T-helper 2 cell treated with Interferon-gamma antibody and Interleukin-4, amounts not matched to agents 5 μg/mL and 100 μg/mL, for 36 hours (primary cell): ENCODE measurements around the gene OXSM.

Experiments used
- DNase-seq: peaks from one replicate; pipeline ENCODE4 v3.0.0; 2021; ENCODE audit warnings: low spot score
- H3K27ac Mint-ChIP-seq: one replicate; pipeline ENCODE4 v1.8.0; 2021; ENCODE audit warnings: mild to moderate bottlenecking, mixed read lengths
- H3K27me3 Mint-ChIP-seq: one replicate; pipeline ENCODE4 v1.8.0; 2021; ENCODE audit warnings: low read depth, mixed read lengths
- H3K36me3 Mint-ChIP-seq: one replicate; pipeline ENCODE4 v1.8.0; 2021; ENCODE audit warnings: low read depth, mixed read lengths
- H3K4me1 Mint-ChIP-seq: one replicate; pipeline ENCODE4 v1.8.0; 2021; ENCODE audit warnings: low read depth, mixed read lengths
- H3K4me3 Mint-ChIP-seq: one replicate; pipeline ENCODE4 v1.8.0; 2022; ENCODE audit warnings: mild to moderate bottlenecking, moderate library complexity, mixed read lengths
- H3K9me3 Mint-ChIP-seq: one replicate; pipeline ENCODE4 v1.8.0; 2021; ENCODE audit warnings: mixed read lengths

The OXSM gene

GRCh38 chr3:25782938-25783660, 6.8 kb upstream of the OXSM start, which contains the start of gene NGLY1:
NGLY1 (minus strand) TSS chr3:25783443; CDS start chr3:25783390, 53 bp downstream.
- Mint-ChIP-seq H3K4me3 (peak within 1 kb of the TSS; percentile 88), H3K27me3 (no peaks in the 10 kb centered on the region), H3K4me1 (peaks cover 43% of the 10 kb centered on the region), H3K9me3 (no peaks in the 10 kb centered on the region), H3K27ac (peak within 1 kb of the TSS; percentile 86), H3K36me3 (peaks cover 15% of the 10 kb centered on the region)
- peak; percentile 86 for DNase-seq

GRCh38 chr3:25783661-25784512, 6.0 kb upstream of the OXSM start:
- H3K9me3 Mint-ChIP-seq: no peaks in the 10 kb centered on the region
- DNase-seq: no peak
- H3K4me3 Mint-ChIP-seq: peak overlapping the region; percentile 83
- peaks cover 7% of the 10 kb centered on the region for H3K36me3 Mint-ChIP-seq
- H3K27ac Mint-ChIP-seq: peak overlapping the region; percentile 74
- no peaks in the 10 kb centered on the region for H3K27me3 Mint-ChIP-seq
- peaks cover 50% of the 10 kb centered on the region for H3K4me1 Mint-ChIP-seq

DNA sequence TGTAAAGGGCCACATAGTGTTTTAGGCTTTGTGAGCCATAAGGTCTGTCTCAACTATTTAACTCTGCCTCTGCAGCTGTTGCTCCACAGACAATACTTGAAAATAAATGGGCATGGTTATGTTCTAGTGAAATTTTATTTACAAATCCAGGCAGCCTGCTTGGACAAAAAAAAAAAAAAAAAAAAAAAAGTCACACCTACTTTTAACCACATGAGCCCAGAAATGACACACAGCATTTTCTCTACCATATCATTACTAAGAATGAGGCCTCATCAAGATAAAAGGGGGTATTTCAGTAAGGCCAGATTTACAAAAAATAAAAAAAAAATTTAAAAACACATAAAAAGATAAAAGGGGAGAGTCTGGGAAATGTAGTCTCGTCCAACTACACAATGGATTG, 4.9 kb upstream of the OXSM start:
- no peak for DNase-seq
- Mint-ChIP-seq H3K27ac (no peak overlapping the region), H3K4me3 (peak overlapping the region; percentile 83), H3K4me1 (peaks cover 53% of the 10 kb centered on the region), H3K36me3 (peaks cover 7% of the 10 kb centered on the region), H3K27me3 (no peaks in the 10 kb centered on the region), H3K9me3 (no peaks in the 10 kb centered on the region)

DNA sequence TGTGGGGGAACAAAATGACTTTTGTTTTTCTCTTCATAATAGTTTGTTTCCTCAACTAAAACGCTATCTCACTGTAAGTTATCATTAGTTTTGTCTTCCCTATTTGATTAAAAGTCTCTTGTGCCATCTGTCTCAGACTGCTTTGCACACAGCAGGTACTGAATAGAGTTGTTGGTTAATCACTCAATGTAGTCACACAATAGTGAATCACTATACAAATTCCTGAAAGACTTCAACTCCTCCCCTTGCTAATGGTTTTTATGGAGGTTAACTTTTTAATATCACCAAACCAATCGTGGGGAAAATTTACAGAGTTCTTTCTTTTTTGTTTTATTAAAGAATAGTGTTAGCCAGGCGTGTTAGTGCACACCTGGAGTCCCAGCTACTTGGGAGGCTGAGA, 4.1 kb upstream of the OXSM start:
- no peaks in the 10 kb centered on the region for H3K9me3 Mint-ChIP-seq
- DNase-seq: no peak
- H3K27me3 Mint-ChIP-seq: no peaks in the 10 kb centered on the region
- peaks cover 7% of the 10 kb centered on the region for H3K36me3 Mint-ChIP-seq
- no peak overlapping the region for H3K27ac Mint-ChIP-seq
- no peak overlapping the region for H3K4me3 Mint-ChIP-seq
- peaks cover 46% of the 10 kb centered on the region for H3K4me1 Mint-ChIP-seq

- Mint-ChIP-seq H3K4me1 (peaks cover 44% of the 10 kb centered on the region), H3K36me3 (peaks cover 10% of the 10 kb centered on the region), H3K27ac (no peak overlapping the region), H3K4me3 (peak overlapping the region; percentile 38), H3K9me3 (no peaks in the 10 kb centered on the region), H3K27me3 (no peaks in the 10 kb centered on the region)
- DNase-seq: no peak
Measured at GRCh38 chr3:25787689-25788088, 2.2 kb upstream of the OXSM start.

DNA sequence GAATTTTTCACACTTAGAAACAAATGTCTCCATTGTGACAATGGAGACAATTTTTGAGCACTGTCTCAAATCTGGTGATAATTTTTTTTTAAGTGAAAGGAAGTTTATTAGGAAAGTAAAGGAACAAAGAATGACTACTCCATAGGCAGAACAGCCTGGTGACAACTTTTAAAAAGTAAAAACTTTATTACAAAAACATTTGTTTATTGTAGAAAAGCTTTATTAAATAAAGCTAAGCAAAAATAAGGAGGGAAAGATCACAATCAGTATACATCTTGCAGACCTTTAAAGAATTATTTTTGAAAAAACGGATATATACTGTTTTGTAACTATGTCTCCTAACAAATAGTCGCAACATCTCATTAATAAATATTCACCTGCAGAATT, 688 bp upstream of the OXSM start:
- Mint-ChIP-seq H3K36me3 (peaks cover 16% of the 10 kb centered on the region), H3K4me1 (peaks cover 40% of the 10 kb centered on the region), H3K9me3 (no peaks in the 10 kb centered on the region), H3K4me3 (peak overlapping the region; percentile 95), H3K27me3 (no peaks in the 10 kb centered on the region), H3K27ac (peak overlapping the region; percentile 98)
- no peak for DNase-seq

DNA sequence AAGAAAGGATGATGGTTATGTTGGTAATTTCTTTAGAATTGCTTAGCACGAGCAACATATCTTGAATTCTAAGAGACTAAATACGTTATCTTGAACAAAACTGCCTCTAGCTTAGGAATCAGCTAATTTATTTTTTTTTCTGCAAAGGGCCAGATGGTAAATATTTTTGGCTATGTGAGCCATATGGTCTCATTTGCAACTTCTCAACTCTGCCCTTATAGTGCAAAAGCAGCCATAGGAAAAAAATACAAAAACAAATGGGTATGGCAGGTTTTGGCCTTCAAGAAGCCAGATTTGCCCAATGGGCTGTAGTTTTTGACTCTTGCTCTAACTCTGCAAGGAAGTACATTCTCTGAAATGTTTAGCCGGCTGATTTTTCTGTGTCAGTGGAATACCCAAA, 11.9 kb downstream of the OXSM start:
- H3K36me3 Mint-ChIP-seq: no peaks in the 10 kb centered on the region
- no peak overlapping the region for H3K27ac Mint-ChIP-seq
- DNase-seq: no peak
- no peaks in the 10 kb centered on the region for H3K4me1 Mint-ChIP-seq
- H3K9me3 Mint-ChIP-seq: no peaks in the 10 kb centered on the region
- peaks cover 6% of the 10 kb centered on the region for H3K27me3 Mint-ChIP-seq
- no peak overlapping the region for H3K4me3 Mint-ChIP-seq

DNA sequence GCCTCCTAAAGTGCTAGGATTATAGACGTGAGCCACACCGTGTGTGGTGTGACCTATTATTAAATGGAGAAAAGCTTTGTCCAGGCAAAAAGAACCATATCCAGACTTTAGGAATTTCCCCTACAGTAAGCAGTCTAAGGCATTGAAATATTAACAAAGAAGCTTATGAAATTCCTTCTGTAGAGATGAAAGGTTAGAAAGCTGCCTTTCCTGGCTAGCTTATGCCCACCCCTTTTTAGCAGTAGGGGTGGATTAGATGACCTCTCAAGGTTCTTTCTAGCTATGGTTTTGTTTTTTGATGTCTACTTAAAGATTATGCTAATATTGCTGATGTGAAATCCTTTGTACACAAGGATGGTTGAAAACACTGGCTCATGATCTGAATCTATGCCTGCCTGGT, 13.9 kb downstream of the OXSM start:
- peaks cover 6% of the 10 kb centered on the region for H3K27me3 Mint-ChIP-seq
- no peak overlapping the region for H3K27ac Mint-ChIP-seq
- no peaks in the 10 kb centered on the region for H3K4me1 Mint-ChIP-seq
- no peak overlapping the region for H3K4me3 Mint-ChIP-seq
- no peak for DNase-seq
- no peaks in the 10 kb centered on the region for H3K9me3 Mint-ChIP-seq
- no peaks in the 10 kb centered on the region for H3K36me3 Mint-ChIP-seq

- Mint-ChIP-seq H3K27me3 (peaks cover 10% of the 10 kb centered on the region), H3K4me3 (no peak overlapping the region), H3K4me1 (no peaks in the 10 kb centered on the region), H3K9me3 (no peaks in the 10 kb centered on the region), H3K36me3 (no peaks in the 10 kb centered on the region), H3K27ac (no peak overlapping the region)
- DNase-seq: no peak
Measured at GRCh38 chr3:25804676-25805075, 14.8 kb downstream of the OXSM start.

- no peak for DNase-seq
- H3K27ac Mint-ChIP-seq: no peak overlapping the region
- no peaks in the 10 kb centered on the region for H3K9me3 Mint-ChIP-seq
- no peaks in the 10 kb centered on the region for H3K36me3 Mint-ChIP-seq
- H3K4me1 Mint-ChIP-seq: peaks cover 7% of the 10 kb centered on the region
- peaks cover 25% of the 10 kb centered on the region for H3K27me3 Mint-ChIP-seq
- no peak overlapping the region for H3K4me3 Mint-ChIP-seq
Measured at GRCh38 chr3:25812644-25813043, 22.8 kb downstream of the OXSM start.

- Mint-ChIP-seq H3K4me3 (peak overlapping the region; percentile 4), H3K9me3 (no peaks in the 10 kb centered on the region), H3K27ac (no peak overlapping the region)
Measured at GRCh38 chr3:25817107-25817506, 27.2 kb downstream of the OXSM start.

GRCh38 chr3:25817638-25818037, 27.7 kb downstream of the OXSM start:
- peaks cover 7% of the 10 kb centered on the region for H3K4me1 Mint-ChIP-seq
- H3K4me3 Mint-ChIP-seq: no peak overlapping the region

More at GRCh38 chr3:25817107-25817506, 27.2 kb downstream of the OXSM start:
- peaks cover 18% of the 10 kb centered on the region for H3K27me3 Mint-ChIP-seq
- DNase-seq: no peak
- H3K36me3 Mint-ChIP-seq: no peaks in the 10 kb centered on the region
- peaks cover 7% of the 10 kb centered on the region for H3K4me1 Mint-ChIP-seq

DNA sequence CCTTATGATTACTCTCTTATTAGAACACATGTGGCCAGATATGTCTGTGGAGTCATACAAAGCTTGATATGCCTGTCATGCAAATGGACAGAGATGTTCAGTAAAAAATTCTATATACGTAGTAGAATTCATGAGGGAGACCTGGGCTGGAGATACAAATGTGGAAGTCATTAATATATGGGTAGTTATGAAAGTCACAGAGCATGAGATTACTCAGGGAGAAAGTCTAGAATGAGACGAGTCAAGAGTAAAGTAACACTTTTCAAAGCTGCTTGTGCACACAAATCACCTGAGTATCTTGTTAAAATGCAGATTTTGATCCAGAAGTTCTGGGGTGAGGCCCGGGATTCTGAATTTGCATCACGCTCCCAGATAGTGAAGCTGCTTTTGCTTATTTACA, 28.4 kb downstream of the OXSM start:
- Mint-ChIP-seq H3K9me3 (no peaks in the 10 kb centered on the region), H3K36me3 (no peaks in the 10 kb centered on the region), H3K4me1 (peaks cover 7% of the 10 kb centered on the region), H3K27me3 (peaks cover 17% of the 10 kb centered on the region), H3K4me3 (no peak overlapping the region), H3K27ac (no peak overlapping the region)
- DNase-seq: no peak

More at GRCh38 chr3:25817638-25818037, 27.7 kb downstream of the OXSM start:
- Mint-ChIP-seq H3K27me3 (peaks cover 15% of the 10 kb centered on the region), H3K27ac (no peak overlapping the region), H3K9me3 (no peaks in the 10 kb centered on the region), H3K36me3 (no peaks in the 10 kb centered on the region)
- no peak for DNase-seq

DNA sequence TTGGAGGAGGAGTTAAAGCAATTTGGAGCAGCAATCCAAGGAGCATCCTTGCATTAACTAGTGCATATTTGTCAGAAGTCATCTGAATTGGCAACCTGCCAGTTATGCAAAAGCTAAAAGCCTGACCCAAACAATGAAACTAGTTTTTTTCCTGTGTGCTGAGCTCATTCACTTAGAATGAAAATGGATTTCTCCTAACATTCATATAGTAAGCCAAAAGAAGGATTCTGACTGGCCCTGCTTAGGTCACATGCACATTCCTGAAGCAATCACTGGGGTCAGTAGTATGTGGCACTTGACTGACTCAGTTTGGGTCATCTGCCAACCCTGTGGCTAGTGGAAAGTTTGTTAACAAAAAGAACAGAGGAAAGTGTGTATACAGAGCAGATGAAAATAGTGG, 30.5 kb downstream of the OXSM start:
- Mint-ChIP-seq H3K36me3 (no peaks in the 10 kb centered on the region), H3K9me3 (no peaks in the 10 kb centered on the region), H3K27me3 (peaks cover 11% of the 10 kb centered on the region), H3K4me3 (no peak overlapping the region), H3K4me1 (peaks cover 7% of the 10 kb centered on the region), H3K27ac (no peak overlapping the region)
- no peak for DNase-seq
